VCaP (cell line): ENCODE data around the gene NT5C1B.

ENCODE experiments used
- H3K27ac ChIP-seq: fragments of 450-650 bp; 2 replicates; pipeline ENCODE4 v1.5.1; 2017
- TF ChIP-seq, protein P1 (sequence below): fragments of 450-650 bp; conservative IDR thresholded peaks from 2 replicates; pipeline ENCODE4 v1.5.1; 2017; ENCODE audit warnings: mild to moderate bottlenecking, moderate library complexity

Gene NT5C1B

DNA sequence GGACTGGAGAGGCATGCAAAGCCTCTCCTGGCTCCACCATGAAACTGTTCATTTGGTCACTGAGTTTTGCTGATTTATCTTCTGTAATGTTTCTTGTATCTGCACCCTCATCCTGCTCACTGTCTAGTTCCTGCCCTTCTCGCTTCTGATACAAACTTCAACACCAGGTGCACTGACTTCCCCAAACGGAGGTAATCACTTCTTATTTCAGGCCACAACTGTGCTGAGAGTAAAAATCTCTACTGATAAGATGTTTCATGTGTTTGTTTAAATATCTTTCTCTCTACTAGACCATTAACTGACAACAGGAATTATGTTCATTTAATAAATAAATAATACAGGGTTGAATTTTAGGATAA lies 10.9 kb upstream of the NT5C1B start:
- H3K27ac ChIP-seq: no peak overlapping the region

DNA sequence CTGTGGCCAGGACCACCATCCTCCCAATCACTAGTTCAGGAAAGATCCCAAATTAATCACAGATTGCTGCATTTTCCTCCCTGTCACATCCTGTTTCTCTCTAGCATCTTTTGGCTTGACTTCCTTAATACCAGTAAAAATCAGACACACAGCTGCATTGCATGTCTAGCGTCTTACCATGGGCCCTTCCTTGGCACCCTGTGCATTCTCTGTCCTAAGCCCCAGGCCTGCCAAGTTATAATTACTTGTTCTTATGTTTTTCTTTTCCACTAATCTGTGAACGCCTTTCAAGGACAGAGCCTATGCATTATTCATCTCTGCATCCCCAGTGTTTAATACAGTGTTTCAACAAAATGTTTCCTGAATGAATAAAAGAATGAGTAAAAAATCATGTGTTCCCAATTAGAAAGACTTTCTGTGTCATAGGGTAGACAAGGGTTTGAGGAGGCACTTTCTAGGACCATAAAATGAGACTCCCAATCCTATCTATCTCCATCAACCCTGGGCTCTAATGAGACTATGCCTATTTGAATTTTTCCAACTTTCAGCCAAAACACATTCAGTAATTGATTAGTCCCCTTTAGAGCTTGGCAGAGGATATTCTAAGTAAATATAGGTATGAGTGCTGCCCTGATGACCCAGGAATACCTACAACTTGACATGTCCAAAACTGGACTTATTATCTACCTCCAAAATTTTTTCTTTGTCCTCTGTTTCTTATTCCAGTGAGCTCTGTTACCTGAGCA lies 10.3 kb upstream of the NT5C1B start:
- TF ChIP-seq, protein P1, sequence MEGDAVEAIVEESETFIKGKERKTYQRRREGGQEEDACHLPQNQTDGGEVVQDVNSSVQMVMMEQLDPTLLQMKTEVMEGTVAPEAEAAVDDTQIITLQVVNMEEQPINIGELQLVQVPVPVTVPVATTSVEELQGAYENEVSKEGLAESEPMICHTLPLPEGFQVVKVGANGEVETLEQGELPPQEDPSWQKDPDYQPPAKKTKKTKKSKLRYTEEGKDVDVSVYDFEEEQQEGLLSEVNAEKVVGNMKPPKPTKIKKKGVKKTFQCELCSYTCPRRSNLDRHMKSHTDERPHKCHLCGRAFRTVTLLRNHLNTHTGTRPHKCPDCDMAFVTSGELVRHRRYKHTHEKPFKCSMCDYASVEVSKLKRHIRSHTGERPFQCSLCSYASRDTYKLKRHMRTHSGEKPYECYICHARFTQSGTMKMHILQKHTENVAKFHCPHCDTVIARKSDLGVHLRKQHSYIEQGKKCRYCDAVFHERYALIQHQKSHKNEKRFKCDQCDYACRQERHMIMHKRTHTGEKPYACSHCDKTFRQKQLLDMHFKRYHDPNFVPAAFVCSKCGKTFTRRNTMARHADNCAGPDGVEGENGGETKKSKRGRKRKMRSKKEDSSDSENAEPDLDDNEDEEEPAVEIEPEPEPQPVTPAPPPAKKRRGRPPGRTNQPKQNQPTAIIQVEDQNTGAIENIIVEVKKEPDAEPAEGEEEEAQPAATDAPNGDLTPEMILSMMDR: no peak
- H3K27ac ChIP-seq: no peak overlapping the region

More for the DNA sequence above, 10.9 kb upstream of the NT5C1B start:
- TF ChIP-seq, protein P1: no peak

GRCh38 chr2:18598848-18599484 lies 9.6 kb upstream of the NT5C1B start:
- H3K27ac ChIP-seq: no peak overlapping the region
- TF ChIP-seq, protein P1: no peak

DNA sequence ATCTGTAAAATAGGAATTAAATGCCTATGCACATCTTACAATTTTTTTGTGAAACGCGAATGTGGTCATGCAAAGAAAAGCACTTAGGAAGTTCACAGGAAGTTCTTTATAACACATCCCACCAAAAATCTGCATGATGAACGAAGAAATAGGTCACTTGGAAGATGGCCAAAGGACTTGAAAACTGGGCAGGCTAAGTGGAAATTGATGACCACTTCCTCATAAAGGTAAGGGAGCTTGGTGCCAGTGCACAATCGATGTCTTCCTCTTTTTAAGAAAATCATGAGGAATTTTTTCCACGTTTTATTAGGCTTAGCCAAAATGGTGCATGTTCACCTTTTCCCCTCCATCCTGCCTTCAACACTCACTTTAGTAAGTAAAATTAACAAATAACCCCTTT lies 8.2 kb upstream of the NT5C1B start:
- H3K27ac ChIP-seq: no peak overlapping the region
- TF ChIP-seq, protein P1: no peak

GRCh38 chr2:18596993-18597392 lies 7.6 kb upstream of the NT5C1B start:
- H3K27ac ChIP-seq: no peak overlapping the region
- TF ChIP-seq, protein P1: no peak

DNA sequence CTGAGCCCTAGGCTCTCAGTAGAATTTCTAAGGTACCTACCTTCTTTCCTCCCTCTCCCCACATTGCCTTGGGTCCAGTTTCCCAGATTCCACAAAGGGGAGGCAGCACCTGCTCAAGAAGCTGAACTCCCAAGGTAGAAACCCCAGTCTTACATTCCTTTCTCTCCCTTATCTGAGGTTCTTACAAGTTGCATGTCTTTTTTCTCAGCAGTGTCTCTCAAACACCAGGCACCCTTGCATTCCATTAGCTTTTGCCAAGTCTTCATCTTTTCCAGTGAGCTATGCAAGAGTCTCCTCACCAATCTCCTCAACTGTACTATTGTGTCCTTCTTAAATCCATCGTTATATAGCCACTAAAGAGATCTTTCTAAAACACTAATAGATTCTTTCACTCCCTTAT lies 4.1 kb upstream of the NT5C1B start:
- H3K27ac ChIP-seq: no peak overlapping the region
- TF ChIP-seq, protein P1: no peak

DNA sequence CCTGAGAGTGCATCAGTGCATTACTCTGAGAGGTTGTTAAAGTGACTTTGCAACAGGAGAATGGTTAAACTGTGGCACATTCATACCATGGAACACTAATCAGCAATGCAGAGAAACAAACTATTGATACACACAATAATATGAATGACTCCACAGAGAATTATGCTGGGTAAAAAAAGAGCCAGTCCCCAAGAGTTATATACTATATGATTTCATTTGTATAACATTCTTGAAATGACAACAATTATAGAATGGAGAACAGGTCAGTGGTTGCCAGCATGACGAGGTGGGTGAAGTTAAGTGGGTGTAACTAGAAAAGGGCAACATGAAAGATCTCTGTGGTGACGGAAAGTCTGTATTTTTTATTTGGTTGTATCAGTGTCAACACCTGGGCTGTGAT lies 3.0 kb upstream of the NT5C1B start:
- TF ChIP-seq, protein P1: no peak
- no peak overlapping the region for H3K27ac ChIP-seq
